ENCODE data around the gene CHMP3. TPM values are rescaled to one million over a fixed set of nuclear protein-coding genes. Genes with fewer than 3 reads are reported as not detected.

CHMP3 gene
- total RNA-seq, 2 experiments from 2014 or later, result 8.5 to 27.2 TPM

- Histone ChIP-seq H3K4me2 (ENCODE audit: low read length) (no peak overlapping the region), H2AFZ (ENCODE audit: low read length) (no peak overlapping the region), H3K9me2 (ENCODE audit: insufficient read depth, low read length) (no peaks in the 10 kb centered on the region), H3K27ac (ENCODE audit: low read depth, low read length, poor library complexity, severe bottlenecking) (no peak overlapping the region), H3K79me2 (ENCODE audit: insufficient read depth, low read depth, low read length) (no peaks in the 10 kb centered on the region), H4K20me1 (ENCODE audit: insufficient read depth, low read length) (no peaks in the 10 kb centered on the region), H3K4me3 (ENCODE audit: low read depth, low read length, poor library complexity, severe bottlenecking) (no peak overlapping the region), H3K4me1 (ENCODE audit: insufficient read depth, low read length, poor library complexity, severe bottlenecking) (no peaks in the 10 kb centered on the region), H3K36me3 (ENCODE audit: insufficient read depth, low read length) (peaks cover 100% of the 10 kb centered on the region), H3K9me3 (ENCODE audit: low read length) (no peaks in the 10 kb centered on the region)
- ChIA-PET POLR2A (no interaction called here), CTCF (ENCODE audit: unreplicated experiment) (no interaction called here)
- BruUV-seq (replicated peaks), result no TSS peak
- intact Hi-C loops (cut with micrococcal nuclease; ENCODE audit: unreplicated experiment), result no loop called here
- no peak for TF ChIP-seq EZH2phosphoT487 (IDR thresholded peaks at IDR 0.05; ENCODE audit: borderline replicate concordance, low read depth, low read length)
- no peak for TF ChIP-seq CTCF (conservative IDR thresholded peaks at IDR 0.05; ENCODE audit: low read length)
- DNase-seq (ENCODE audit: low spot score), result no peak
These were observed 73.7 kb downstream of the CHMP3 start for GRCh38 chr2:86489542-86489941.

- H3K36me3 ChIP-seq (ENCODE audit: insufficient read depth, low read length), result peaks cover 100% of the 10 kb centered on the region
- H3K9me3 ChIP-seq (ENCODE audit: low read length), result no peaks in the 10 kb centered on the region
- H3K4me1 ChIP-seq (ENCODE audit: insufficient read depth, low read length, poor library complexity, severe bottlenecking), result no peaks in the 10 kb centered on the region
- H3K4me3 ChIP-seq (ENCODE audit: low read depth, low read length, poor library complexity, severe bottlenecking), result no peak overlapping the region
- H3K27ac ChIP-seq (ENCODE audit: low read depth, low read length, poor library complexity, severe bottlenecking), result no peak overlapping the region
- no peak overlapping the region for H3K4me2 ChIP-seq (ENCODE audit: low read length)
- no peaks in the 10 kb centered on the region for H4K20me1 ChIP-seq (ENCODE audit: insufficient read depth, low read length)
- H2AFZ ChIP-seq (ENCODE audit: low read length), result no peak overlapping the region
- no peaks in the 10 kb centered on the region for H3K9me2 ChIP-seq (ENCODE audit: insufficient read depth, low read length)
- intact Hi-C loops (cut with micrococcal nuclease; ENCODE audit: unreplicated experiment), result no loop called here
- H3K79me2 ChIP-seq (ENCODE audit: insufficient read depth, low read depth, low read length), result no peaks in the 10 kb centered on the region
- no peak for TF ChIP-seq EZH2phosphoT487 (IDR thresholded peaks at IDR 0.05; ENCODE audit: borderline replicate concordance, low read depth, low read length)
- no peak for TF ChIP-seq CTCF (conservative IDR thresholded peaks at IDR 0.05; ENCODE audit: low read length)
- ChIA-PET CTCF (ENCODE audit: unreplicated experiment) (no interaction called here), POLR2A (interaction anchor here (1.2 kb wide), 1 partner anchor 17 kb away, joined by 3 read pairs; no protein-coding TSS in a partner anchor)
- DNase-seq (ENCODE audit: low spot score), result no peak
- BruUV-seq (replicated peaks), result no TSS peak
These were observed 74.5 kb downstream of the CHMP3 start for GRCh38 chr2:86488561-86489250.

GRCh38 chr2:86487062-86487461, 76.2 kb downstream of the CHMP3 start:
- no TSS peak for BruUV-seq (replicated peaks)
- no peak overlapping the region for H2AFZ ChIP-seq (ENCODE audit: low read length)
- H3K9me2 ChIP-seq (ENCODE audit: insufficient read depth, low read length), result no peaks in the 10 kb centered on the region
- H3K79me2 ChIP-seq (ENCODE audit: insufficient read depth, low read depth, low read length), result no peaks in the 10 kb centered on the region
- POLR2A ChIA-PET, result interaction anchor here (1.7 kb wide), 1 partner anchor 19 kb away, joined by 8 read pairs; no protein-coding TSS in a partner anchor
- CTCF ChIA-PET (ENCODE audit: unreplicated experiment), result no interaction called here
- no peak overlapping the region for H3K4me2 ChIP-seq (ENCODE audit: low read length)
- TF ChIP-seq EZH2phosphoT487 (IDR thresholded peaks at IDR 0.05; ENCODE audit: borderline replicate concordance, low read depth, low read length) (no peak), CTCF (conservative IDR thresholded peaks at IDR 0.05; ENCODE audit: low read length) (peak; percentile 22; the same call in 1 of the 2 replicates)
- H3K4me1 ChIP-seq (ENCODE audit: insufficient read depth, low read length, poor library complexity, severe bottlenecking), result no peaks in the 10 kb centered on the region
- H3K27ac ChIP-seq (ENCODE audit: low read depth, low read length, poor library complexity, severe bottlenecking), result no peak overlapping the region
- H4K20me1 ChIP-seq (ENCODE audit: insufficient read depth, low read length), result no peaks in the 10 kb centered on the region
- peaks cover 100% of the 10 kb centered on the region for H3K36me3 ChIP-seq (ENCODE audit: insufficient read depth, low read length)
- no peak overlapping the region for H3K4me3 ChIP-seq (ENCODE audit: low read depth, low read length, poor library complexity, severe bottlenecking)
- no peaks in the 10 kb centered on the region for H3K9me3 ChIP-seq (ENCODE audit: low read length)
- intact Hi-C loops (cut with micrococcal nuclease; ENCODE audit: unreplicated experiment), result no loop called here
- no peak for DNase-seq (ENCODE audit: low spot score)

Data from OCI-LY7 (cell line).